ENCODE data around the gene KRT83. TPM values are rescaled to one million over a fixed set of nuclear protein-coding genes. Genes with fewer than 3 reads are reported as not detected.

Gene KRT83
- total RNA-seq, 2 donors from 2014 or later: not detected

DNA sequence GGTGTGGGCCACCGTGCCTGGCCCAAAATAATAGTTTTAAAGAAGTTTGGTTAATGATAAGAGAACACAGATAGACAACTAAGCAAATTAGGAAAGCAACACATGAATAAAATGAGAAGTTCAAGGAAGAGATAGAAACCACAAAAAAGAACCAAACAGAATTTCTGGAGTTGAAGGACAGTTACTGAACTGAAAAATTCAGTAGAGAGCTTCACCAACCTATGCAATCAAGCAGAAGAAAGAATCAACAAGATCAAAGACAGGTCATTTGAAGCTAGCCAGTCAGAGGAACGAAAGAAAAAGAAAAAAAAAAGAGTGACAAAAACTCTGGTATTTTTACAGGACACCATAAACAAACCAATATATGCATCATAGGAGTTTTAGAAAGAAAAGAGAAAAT is 15.4 kb upstream of the KRT83 start:
- intact Hi-C loops (cut with DNase I): loop anchor here in 1 of 2 donors (10.0 kb wide), 1 partner anchor 658 kb away; no protein-coding TSS in a partner anchor
- no peak for DNase-seq (ENCODE audit: low spot score)

DNA sequence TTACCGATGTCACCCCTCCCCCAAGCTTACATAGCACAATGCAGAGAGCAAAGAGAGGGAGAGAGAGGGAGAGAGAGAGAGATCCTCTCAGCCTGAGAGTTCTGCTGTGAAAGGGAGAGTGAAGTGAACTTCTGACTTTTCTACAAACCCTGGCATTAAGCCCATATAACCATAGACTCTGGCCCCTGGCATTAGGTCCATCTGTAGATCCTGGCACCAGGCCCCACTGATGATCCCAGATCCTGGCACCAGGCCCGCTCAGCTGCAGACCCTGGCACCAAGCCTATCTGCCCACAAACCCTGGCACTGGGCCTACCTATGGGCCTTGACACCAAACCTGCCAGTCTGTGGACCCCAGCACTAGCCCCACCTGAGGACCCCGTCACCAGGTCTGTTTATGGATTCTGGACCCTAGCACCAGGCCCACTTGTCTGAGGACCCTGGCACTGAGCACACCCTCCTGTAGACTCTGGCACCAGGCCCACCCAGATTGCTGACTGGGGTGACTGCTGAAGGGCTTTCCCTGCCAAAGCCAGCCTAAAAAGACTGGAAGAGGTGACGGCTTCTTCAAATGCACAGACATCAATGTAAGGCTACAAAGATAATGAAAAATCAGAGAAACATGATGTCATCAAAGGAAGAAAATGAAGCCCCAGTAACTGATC is 14.5 kb upstream of the KRT83 start:
- DNase-seq (ENCODE audit: low spot score): no peak

DNA sequence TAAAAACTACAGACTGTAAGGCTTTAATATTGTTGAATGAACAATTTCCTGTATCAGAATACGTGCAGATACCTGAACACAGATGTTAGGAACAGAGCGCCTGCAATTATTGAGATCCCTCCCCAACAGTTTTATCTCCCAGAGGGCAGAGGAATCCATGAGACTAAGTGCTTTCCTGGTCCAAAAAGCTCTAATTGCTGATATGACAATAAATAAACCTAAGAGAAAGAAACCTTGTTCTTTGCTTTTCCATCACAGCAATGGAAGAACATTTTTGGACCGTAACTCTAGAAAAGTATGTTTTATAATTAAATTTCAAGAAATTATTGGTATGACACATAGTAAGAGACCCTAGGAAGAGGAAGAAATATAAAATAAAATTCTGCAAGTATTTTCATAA is 13.0 kb upstream of the KRT83 start:
- intact Hi-C loops (cut with DNase I): loop anchor here in 1 of 2 donors (5.0 to 10.0 kb wide), 2 partner anchors 182 to 661 kb away; no protein-coding TSS in a partner anchor
- DNase-seq (ENCODE audit: low spot score): no peak

More for the DNA sequence above, 14.5 kb upstream of the KRT83 start:
- intact Hi-C loops (cut with DNase I): loop anchor here in 1 of 2 donors (10.0 kb wide), 1 partner anchor 659 kb away; no protein-coding TSS in a partner anchor

DNA sequence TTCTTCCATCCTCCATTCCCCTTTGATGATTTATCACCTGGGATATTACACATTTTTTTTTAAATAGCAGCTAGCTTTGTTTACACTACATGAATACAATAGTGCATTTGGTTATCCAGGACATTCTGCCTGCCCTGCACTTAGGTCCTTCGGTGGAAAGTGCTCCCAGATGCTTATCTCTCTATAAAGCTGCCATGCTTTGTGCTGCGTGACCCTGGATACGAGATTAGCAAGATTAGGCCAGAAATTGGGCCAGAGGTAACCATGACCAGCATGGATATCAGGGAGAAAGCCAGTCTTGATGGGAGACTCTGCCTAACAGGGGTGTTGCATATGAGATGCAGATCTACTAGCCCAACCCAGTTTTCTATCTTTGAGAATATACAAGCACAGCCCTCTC is 12.1 kb upstream of the KRT83 start:
- intact Hi-C loops (cut with DNase I): loop anchor here in 1 of 2 donors (5.0 to 10.0 kb wide), 2 partner anchors 181 to 661 kb away; no protein-coding TSS in a partner anchor
- DNase-seq (ENCODE audit: low spot score): peak; percentile 14

DNA sequence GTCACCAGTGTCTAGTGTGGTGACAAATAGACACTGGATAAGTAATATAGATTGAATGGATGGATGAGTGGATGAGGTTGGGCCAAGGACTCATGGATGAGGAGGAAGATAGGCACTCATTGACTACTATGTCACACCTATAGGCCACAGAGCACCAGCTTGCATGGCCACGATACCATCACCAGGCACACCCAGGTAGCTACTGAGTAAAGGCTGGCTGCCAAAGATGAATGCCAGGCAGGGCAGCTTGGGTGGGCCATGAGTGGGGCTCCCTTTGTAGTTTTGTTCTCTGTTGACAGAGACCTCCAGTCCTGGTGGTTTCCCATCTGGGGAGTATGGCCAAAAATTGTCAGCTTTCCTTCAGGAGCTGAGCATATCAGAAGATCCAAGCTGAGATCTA is 11.2 kb upstream of the KRT83 start:
- peak; percentile 54 for DNase-seq (ENCODE audit: low spot score)
- intact Hi-C loops (cut with DNase I): loop anchor here in 1 of 2 donors (5.0 to 10.0 kb wide), 2 partner anchors 180 to 662 kb away; no protein-coding TSS in a partner anchor

DNA sequence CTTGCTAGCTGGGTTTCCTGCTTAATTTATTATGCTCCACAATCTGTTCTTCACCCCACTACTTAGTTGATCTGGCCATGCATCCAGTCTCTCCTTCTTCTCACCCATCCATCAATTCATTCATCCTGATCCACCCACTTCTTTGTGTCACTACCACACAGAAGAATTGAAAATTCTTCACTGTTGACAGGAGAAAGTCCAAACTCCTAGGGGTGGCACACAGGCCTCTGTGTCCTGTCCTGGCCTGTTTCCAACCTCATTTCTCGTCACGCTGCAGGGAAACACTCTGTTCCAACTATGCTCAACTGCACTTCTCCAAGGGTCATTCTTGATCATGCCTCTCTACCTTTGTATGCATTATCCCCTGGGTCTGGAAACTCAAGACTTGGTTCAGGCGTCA is 10.6 kb upstream of the KRT83 start:
- DNase-seq (ENCODE audit: low spot score): peak; percentile 12
- intact Hi-C loops (cut with DNase I): loop anchor here in 1 of 2 donors (5.0 to 10.0 kb wide), 2 partner anchors 180 to 663 kb away; no protein-coding TSS in a partner anchor

DNA sequence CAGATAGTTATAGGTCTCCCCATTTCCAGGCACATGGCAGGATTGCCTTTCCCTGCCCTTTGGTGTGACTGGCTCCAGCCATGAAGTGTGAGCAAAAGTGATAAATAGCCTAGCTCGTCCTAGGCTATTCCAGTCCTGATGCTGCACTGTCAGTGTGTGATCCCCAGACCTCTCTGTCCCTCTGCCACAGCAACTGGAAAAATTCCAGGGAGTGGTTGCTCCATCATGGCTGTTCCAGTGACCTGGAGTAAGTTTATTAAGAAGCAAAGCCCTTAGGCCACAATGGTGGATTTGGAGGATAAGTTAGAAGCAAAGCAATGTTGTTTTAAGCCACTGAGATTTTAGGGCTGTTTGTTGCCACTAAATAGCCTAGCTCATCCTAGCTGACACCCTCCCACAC is 9.8 kb upstream of the KRT83 start:
- no peak for DNase-seq (ENCODE audit: low spot score)
- intact Hi-C loops (cut with DNase I): loop anchor here in 1 of 2 donors (5.0 to 10.0 kb wide), 2 partner anchors 179 to 664 kb away; no protein-coding TSS in a partner anchor

DNA sequence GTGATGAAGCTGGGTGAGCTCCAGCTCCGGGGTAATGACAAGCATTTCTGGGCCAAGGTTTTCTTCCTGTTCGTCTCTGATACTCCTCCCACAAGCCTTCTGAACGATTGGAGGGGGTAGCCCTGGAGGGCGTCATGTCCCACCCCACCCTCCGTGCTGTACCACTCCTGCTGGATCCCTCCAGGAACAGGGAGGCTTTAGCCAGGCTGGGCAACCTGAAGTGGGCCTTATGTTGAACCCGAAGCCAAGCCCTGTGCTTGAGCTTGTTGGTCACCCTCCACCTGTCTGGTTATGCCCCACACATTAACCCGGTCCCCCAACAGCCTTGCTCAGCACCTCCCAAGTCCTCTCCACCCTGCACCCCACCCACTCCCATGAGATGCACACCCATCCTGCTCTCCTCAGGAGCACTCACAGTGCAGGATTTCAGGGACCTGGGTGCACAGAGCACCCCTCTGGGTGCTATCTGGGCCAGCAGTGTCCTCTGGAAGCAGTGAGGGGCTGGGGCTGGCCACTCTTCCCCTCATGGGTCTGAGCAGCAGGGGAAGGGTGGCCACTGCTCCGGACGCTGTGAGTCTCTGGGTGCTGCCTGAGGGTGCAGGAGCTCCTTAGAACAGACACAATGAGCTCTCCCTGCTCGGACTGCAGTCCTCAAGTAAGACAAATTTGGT is 6.8 kb upstream of the KRT83 start:
- peak; percentile 53 for DNase-seq (ENCODE audit: low spot score)
- intact Hi-C loops (cut with DNase I): loop anchor here in 1 of 2 donors (5.0 kb wide), 1 partner anchor 171 kb away; no protein-coding TSS in a partner anchor

DNA sequence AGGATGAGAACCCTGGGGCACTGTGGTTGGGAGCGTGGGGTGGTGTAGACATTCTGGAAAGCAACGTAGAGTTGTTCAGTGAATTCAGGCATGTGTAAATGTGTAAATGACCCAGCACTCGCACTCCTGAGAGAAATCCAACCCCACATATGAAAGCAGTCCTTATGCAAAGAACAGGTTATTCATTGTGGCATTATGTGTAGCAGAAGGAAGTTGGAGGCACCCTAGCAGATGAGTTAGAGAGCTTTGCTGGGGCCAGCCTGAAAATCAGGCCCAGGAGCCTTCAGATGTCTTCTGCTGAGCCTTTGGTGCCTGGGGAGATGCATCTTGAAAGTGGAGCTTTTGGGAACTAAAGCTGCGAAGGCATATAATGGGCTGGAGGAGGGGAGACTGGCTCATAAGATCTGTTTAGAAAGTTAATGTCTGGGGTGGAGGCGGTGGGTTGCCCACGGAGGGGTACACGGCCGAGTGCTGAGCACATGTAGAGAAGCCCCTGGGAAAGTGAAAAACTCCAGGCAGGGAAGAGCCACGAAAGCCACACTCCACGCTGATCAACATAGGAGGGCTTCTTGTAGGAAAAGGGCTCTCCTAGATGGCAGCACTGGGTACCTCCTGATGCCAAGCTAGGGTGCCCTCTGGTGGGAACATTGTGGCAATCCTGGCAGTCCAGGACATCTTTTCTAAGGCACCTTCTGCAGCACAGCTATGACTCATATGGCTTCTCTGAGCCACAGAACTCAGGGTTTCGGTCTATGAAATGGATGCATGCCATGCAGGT is 6.0 kb upstream of the KRT83 start:
- intact Hi-C loops (cut with DNase I): loop anchor here in 1 of 2 donors (5.0 kb wide), 1 partner anchor 170 kb away; no protein-coding TSS in a partner anchor

DNA sequence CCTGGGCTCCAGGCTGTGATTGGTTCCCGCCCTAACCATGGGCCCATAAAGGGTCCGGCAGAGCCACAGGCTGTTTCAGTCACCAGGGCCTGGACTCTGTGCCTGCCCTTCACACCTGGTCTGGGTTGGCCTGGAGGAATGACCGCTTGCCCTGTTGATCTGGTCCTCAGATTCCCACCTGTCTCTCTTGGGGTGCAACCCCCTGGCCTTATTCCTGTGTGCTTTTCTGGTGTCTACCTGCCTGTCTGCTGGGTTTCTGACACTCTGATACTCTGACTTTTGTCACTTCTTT is 2.9 kb upstream of the KRT83 start:
- intact Hi-C loops (cut with DNase I): no loop called here
- peak; percentile 49 for DNase-seq (ENCODE audit: low spot score)

More for the DNA sequence above, 6.0 kb upstream of the KRT83 start:
- DNase-seq (ENCODE audit: low spot score): peak; percentile 83

DNA sequence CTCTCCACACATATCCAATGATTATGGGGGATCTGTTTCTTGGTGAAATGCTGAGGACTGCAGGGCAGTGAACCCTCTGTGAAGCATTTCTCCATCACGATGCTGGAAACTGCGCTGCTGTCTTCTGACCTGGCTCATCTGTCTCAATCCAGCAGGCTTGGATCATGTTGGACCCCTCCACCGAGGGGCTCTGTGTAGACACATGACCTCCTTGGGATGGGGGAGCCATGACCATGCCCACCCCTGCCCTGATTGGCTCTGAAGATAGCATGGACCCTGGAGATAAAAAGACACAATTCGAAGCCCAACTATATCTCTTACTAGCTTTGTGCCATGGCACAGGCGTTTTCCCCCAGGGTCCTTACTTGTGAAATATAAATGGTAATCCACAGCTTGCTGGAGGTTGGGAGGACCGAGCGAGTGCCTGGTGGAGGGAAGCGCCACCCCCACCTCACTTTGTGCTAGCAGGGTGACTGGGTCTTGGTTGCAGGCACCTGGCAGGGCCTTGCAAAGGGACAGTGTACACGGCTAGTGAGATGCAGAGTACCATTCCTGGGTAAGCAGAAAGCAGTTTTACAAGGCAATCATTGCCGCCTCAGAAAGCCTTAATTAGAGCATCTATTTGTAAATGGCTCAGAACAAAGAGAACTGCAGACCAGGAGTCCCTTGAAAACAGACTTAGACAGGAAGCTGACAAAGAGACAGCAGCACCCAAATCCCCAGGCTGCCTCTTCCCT is 2.4 kb upstream of the KRT83 start:
- intact Hi-C loops (cut with DNase I): no loop called here
- DNase-seq (ENCODE audit: low spot score): peak; percentile 69

DNA sequence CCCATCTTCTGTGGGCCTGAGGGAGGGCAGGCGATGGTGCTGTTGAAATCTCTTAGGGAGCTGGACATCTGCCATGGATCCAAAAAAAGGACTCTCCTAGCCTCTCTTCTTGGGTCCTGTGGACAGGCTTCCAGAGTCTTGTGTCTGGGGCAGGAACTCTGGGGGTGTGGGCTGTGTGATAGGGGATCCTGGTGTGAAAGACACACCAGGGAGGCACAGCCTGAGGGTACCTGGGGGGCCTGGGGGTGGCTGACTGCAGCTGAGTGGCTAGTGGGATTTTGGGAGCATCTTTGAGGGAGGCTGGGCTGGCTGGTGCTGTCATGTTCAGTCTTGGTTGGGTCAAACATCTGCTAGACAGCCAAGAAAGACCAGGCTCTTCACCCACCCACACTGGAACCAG is 1.8 kb upstream of the KRT83 start:
- DNase-seq (ENCODE audit: low spot score): no peak
- intact Hi-C loops (cut with DNase I): no loop called here

DNA sequence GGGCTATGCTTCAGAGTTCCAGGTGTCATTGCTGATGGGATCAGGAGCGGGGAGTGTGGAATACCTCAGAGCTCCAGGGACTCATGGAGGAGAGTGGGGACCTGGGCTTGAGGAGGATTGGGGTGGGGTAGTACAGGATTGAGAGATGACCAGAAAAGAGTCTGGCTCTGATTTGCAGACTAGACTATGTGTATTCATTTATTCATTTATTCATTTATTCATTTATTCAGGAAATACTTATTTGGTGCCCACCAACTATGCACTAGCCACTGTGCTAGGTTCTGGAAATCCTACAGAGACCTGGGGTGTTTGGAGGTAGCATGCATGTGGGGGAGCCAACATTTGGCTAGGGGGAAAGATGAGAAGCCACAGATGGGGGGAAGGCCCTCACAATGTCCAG is 871 bp upstream of the KRT83 start:
- intact Hi-C loops (cut with DNase I): no loop called here
- DNase-seq (ENCODE audit: low spot score): peak; percentile 12

DNA sequence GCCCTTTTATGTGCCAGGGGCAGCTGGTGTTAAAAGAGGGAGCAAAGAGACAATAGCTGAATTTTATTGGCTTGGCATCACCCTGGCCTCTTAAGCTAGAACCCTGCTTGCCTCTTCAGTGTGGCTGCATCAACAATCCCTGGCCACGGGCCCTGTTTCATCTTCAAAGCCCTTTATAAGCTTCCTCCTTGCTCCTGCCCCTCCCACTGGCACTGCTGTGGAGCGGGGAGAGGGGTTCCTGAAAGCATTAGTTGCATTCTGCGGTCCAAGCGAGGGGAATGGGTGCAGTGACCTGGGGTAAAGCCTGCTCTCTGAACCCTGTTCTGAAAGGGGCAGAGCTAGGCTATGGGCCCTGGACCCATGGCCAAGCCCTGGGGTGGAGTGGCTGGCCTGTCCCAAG is 220 bp upstream of the KRT83 start:
- intact Hi-C loops (cut with DNase I): no loop called here
- peak; percentile 31 for DNase-seq (ENCODE audit: low spot score)

DNA sequence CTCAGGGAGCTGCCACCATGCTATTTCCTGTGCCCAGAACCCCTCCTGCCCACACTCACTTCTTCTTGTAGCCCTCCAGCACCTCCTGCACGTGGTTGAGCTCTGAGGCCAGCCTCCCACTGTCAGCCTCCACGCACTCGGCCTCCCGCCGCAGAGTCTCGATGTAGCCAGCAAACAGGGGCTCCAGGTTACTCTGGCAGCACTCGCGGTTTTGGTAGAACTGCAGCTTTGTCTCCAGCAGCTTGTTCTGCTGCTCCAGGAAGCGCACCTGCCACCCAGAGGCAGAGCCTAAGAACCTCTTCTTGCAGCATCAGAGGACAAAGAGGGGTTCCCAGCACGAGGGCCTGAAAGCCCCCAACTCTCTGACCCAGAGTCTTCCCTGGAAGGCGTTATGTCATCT is 2.1 kb downstream of the KRT83 start:
- intact Hi-C loops (cut with DNase I): no loop called here
- peak; percentile 45 for DNase-seq (ENCODE audit: low spot score)

DNA sequence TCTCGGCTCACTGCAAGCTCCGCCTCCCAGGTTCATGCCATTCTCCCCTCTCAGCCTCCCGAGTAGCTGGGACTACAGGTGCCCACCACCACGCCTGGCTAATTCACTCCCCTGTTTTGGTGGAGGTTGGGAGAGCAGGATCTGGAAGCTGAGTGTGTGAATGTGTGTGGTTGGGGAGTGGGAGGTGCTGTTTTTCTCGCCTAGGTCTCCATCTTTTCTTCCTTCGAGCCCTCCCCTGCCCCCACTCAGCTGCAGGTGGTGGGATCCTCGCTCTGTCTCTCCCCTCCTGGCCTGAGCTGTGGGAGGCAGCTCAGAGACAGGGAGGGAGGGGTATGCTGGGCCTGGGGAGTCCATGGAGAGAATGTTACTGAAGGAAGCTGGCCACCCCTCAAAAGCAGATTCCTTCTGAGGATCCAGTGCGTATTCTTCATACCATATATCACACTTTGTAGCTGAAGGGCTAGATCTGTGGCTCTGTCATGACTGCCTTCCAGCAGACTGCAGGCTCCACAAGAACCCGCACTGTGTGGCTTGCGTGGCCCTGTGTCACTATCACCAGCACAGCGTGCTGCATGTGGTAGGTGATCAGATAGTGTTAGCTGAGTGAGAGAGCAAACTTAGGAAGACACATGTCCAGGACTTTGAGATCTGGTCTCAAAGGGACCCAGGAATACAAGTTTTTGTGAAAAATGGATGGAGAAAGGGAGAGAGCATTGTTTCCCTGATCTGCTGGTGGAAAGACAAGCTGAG is 2.8 kb downstream of the KRT83 start:
- DNase-seq (ENCODE audit: low spot score): peak; percentile 51
- intact Hi-C loops (cut with DNase I): no loop called here

DNA sequence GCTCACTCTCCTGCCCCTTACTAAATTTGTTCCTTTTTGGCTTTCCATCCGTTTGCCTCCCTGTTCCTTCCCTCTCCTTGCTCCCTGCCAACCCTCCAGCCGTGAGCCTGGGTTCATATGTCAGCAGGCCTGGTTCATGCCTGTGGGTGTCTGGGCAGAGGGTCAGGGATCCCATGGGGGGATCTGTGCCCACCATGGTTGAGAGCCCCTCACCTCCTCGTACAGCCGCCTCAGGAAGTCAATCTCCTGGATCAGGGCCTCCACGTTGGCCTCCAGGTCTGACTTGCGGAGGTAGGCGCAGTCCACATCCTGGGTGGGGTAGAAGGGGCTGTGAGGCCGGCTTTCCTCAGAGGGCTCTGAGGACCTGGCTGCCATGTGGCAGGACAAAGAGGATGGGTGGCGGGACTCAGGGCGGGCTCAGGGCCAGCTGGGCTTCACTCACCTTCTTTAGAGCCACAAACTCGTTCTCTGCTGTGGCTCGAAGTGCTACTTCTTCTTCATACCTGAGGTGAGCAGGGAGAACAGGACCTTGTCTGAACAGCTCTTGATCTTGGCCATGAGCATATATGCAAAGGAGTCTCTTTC is 3.6 kb downstream of the KRT83 start:
- DNase-seq (ENCODE audit: low spot score): no peak
- intact Hi-C loops (cut with DNase I): no loop called here

DNA sequence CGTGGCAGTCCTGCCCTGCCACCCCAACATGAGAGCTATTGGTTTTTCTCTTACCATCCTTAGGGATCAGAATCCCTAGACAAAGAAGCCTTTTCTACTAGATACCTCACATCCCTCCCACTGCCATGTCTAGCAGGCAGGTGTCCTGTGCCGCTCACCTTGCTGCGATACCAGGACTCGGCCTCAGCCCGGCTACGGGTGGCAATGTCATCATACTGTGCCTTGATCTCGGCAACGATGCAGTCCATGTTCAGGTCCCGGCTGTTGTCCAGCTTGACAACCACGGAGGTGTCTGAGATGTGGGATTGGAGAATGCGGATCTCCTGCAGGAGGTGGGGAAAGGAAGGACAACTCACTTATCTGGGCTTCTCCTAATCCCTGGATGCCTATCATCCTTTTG is 4.5 kb downstream of the KRT83 start:
- DNase-seq (ENCODE audit: low spot score): no peak
- intact Hi-C loops (cut with DNase I): no loop called here

Data from posterior vena cava (tissue), 2 donors.